Lung (tissue), 12 donors: Measurements from ENCODE around the gene CALD1. TPM values are rescaled to one million over a fixed set of nuclear protein-coding genes. Genes with fewer than 3 reads are reported as not detected.

Experiments used
- ATAC-seq: fragments of 200-7000 bp; cut with Tn5 transposase; one replicate; pipeline ENCODE4 v1.9.1; 2020; ENCODE audit warnings: moderate number of reproducible peaks; ENCODE audit not compliant: insufficient read depth, low FRiP score
- DNase-seq, 3 donors: peaks; one replicate each; pipeline ENCODE4 v3.0.0-alpha.2; 2013 to 2017
- H3K27ac ChIP-seq, 2 donors: one replicate each; pipeline ENCODE4 v1.5.1; 2013; ENCODE audit warnings: mild to moderate bottlenecking in 2 of 2, moderate library complexity in 2 of 2, control low read depth in 1 of 2, inconsistent platforms in 1 of 2, low read depth in 1 of 2, low read length in 1 of 2
- H3K27me3 ChIP-seq, 3 donors: one replicate each; pipeline ENCODE4 v1.5.1; 2013; ENCODE audit warnings: low read length in 2 of 3; ENCODE audit not compliant: control insufficient read depth in 3 of 3, insufficient read depth in 3 of 3
- H3K36me3 ChIP-seq, 4 donors: one replicate each; pipeline ENCODE4 v1.5.1; 2013; ENCODE audit warnings: low read length in 4 of 4, mild to moderate bottlenecking in 1 of 4, moderate library complexity in 1 of 4; ENCODE audit not compliant: control insufficient read depth in 4 of 4, insufficient read depth in 4 of 4
- H3K4me1 ChIP-seq, 5 donors: one replicate each; pipeline ENCODE4 v1.5.1; 2013; ENCODE audit warnings: low read length in 5 of 5, mild to moderate bottlenecking in 2 of 5, moderate library complexity in 1 of 5; ENCODE audit not compliant: control insufficient read depth in 5 of 5, insufficient read depth in 5 of 5
- H3K4me3 ChIP-seq: one replicate; pipeline ENCODE4 v1.5.1; 2013; ENCODE audit warnings: mild to moderate bottlenecking, control low read depth, moderate library complexity
- H3K9ac ChIP-seq, 2 donors: one replicate each; pipeline ENCODE4 v1.5.1; 2013; ENCODE audit warnings: low read length in 2 of 2, control low read depth in 1 of 2; ENCODE audit not compliant: insufficient read depth in 1 of 2
- H3K9me3 ChIP-seq, 4 donors: one replicate each; pipeline ENCODE4 v1.5.1; 2013; ENCODE audit warnings: low read length in 3 of 4, mild to moderate bottlenecking in 1 of 4, moderate library complexity in 1 of 4; ENCODE audit not compliant: control insufficient read depth in 4 of 4, insufficient read depth in 3 of 4
- WGBS, 2 donors: extraction: QIAGEN DNeasy Blood & Tissue Kit; methylation state at CpG; one replicate each; pipeline ENCODE4 v1.1.7; 2013; 5-methylcytosine and 5-hydroxymethylcytosine counted together
- polyA plus RNA-seq, 2 donors: library from polyadenylated mRNA; stranded (reverse); fragments of 200-250 nt; gene quantifications; one replicate each; pipeline ENCODE4 v1.2.1, GENCODE V29; 2013
- total RNA-seq, 2 donors: library from RNA; depleted of rRNA in 1 of 2; stranded (reverse); fragments of >200 nt in 1 of 2; gene quantifications; one replicate each; pipeline ENCODE4 v1.2.1, GENCODE V29; 2014 to 2021
- TF ChIP-seq, protein P1 (sequence below): IDR thresholded peaks from 2 replicates; pipeline ENCODE4 v1.5.1; 2012; ENCODE audit warnings: mild to moderate bottlenecking; ENCODE audit errors: control extremely low read depth, extremely low read depth
- donor health status: control.
- donor health status: control.
- donor health status: Bipolar disorder and iron deficiency.
- donor health status: healthy.
- donor health status: DM: yes; HTN: yes; CAD: no.

Gene CALD1
- total and polyA plus RNA-seq, 4 donors, result 56.4 to 173 (median 92.0) TPM

DNA sequence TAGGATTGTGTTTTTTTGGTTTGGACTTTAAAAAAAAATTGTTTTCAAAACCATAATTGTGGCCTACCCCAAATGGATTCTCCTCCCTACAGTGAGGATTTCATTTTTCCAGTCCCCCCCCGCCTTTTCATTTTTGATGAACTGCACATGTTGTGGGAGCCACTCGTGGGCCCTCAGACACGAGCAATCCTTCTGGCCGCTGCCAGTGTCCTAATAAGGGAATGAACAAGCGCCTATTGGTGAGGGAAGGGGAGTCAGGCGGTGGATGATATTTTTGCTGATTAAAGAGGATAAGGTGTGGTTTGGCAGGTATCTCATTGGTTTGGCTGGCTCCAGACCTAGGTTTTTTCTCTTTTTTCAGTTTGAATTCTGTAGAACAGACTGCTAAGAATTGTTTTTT, 128.2 kb downstream of the CALD1 start:
- H3K27me3 ChIP-seq, result no peaks in the 10 kb centered on the region
- peak overlapping the region in 1 of 2 donors; percentile 80 for H3K27ac ChIP-seq
- no peak overlapping the region for H3K4me3 ChIP-seq
- no peaks in the 10 kb centered on the region for H3K9me3 ChIP-seq
- H3K9ac ChIP-seq, result no peak overlapping the region
- ATAC-seq, result no peak
- peaks cover 0 to 4% (median 0%) of the 10 kb centered on the region in 4 donors for H3K36me3 ChIP-seq
- peaks cover 0 to 45% (median 5%) of the 10 kb centered on the region in 5 donors for H3K4me1 ChIP-seq
- DNase-seq, result no peak
- WGBS, 2 donors, result 67 to 76% methylated on average over 6 of the region's 6 CpGs
- TF ChIP-seq, protein P1, sequence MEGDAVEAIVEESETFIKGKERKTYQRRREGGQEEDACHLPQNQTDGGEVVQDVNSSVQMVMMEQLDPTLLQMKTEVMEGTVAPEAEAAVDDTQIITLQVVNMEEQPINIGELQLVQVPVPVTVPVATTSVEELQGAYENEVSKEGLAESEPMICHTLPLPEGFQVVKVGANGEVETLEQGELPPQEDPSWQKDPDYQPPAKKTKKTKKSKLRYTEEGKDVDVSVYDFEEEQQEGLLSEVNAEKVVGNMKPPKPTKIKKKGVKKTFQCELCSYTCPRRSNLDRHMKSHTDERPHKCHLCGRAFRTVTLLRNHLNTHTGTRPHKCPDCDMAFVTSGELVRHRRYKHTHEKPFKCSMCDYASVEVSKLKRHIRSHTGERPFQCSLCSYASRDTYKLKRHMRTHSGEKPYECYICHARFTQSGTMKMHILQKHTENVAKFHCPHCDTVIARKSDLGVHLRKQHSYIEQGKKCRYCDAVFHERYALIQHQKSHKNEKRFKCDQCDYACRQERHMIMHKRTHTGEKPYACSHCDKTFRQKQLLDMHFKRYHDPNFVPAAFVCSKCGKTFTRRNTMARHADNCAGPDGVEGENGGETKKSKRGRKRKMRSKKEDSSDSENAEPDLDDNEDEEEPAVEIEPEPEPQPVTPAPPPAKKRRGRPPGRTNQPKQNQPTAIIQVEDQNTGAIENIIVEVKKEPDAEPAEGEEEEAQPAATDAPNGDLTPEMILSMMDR, result no peak

- H3K9ac ChIP-seq, result no peak overlapping the region
- peak overlapping the region in 1 of 2 donors; percentile 36 for H3K27ac ChIP-seq
- no peak for ATAC-seq
- H3K9me3 ChIP-seq, result no peaks in the 10 kb centered on the region
- peaks cover 0 to 4% (median 0%) of the 10 kb centered on the region in 4 donors for H3K36me3 ChIP-seq
- no peak for DNase-seq
- TF ChIP-seq, protein P1, result no peak
- peaks cover 0 to 39% (median 5%) of the 10 kb centered on the region in 5 donors for H3K4me1 ChIP-seq
- no peak overlapping the region for H3K4me3 ChIP-seq
- no peaks in the 10 kb centered on the region for H3K27me3 ChIP-seq
- WGBS, 2 donors, result 66 to 83% methylated on average over 3 of the region's 3 CpGs
Measured at GRCh38 chr7:134908289-134908688, 128.9 kb downstream of the CALD1 start.

DNA sequence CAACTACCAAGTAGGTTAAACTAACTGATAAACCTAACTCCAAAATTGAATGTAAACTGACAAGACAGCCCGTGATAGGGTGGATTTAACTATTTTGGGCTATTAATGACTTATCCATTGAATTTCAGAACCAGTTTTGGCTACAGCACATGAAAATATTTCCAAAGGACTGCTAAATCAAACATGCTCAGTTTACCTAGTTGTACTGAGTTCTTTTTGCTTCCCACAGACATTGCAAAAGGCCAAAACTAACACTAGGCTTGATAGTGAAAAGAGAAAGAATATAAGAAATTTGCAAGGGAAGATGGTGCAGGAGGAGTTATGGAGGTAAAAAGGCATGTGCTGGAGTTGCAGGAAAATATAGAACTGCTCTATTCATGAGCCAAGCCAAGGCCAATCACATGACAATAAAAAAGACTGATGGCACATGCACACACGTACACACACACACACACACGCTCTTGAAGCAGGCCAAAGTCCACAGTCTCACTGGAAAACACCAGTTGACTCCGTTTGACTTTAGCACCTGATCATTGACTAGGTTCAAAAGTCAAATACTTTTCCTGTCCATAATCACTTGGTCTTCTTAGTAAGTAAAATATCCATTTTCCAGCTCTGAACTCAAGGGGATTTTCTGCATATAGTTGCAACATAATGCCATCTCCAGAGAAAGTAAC, 130.9 kb downstream of the CALD1 start:
- Histone ChIP-seq H3K27me3 (no peaks in the 10 kb centered on the region), H3K36me3 (peaks cover 0 to 4% (median 0%) of the 10 kb centered on the region in 4 donors), H3K4me1 (peaks cover 0 to 37% (median 2%) of the 10 kb centered on the region in 5 donors), H3K27ac (no peak overlapping the region), H3K9me3 (no peaks in the 10 kb centered on the region), H3K4me3 (no peak overlapping the region), H3K9ac (no peak overlapping the region)
- TF ChIP-seq, protein P1, result no peak
- DNase-seq (no peak), ATAC-seq (no peak)
- 79 to 84% methylated on average over 4 of the region's 4 CpGs for WGBS, 2 donors
